Parathyroid adenoma (tissue), 2 donors: ENCODE measurements around the gene SPOUT1.

Experiments
- H2AFZ ChIP-seq: fragments of 300-600 bp; sonication (generic); one replicate; pipeline ENCODE4 v1.7.0; 2017; ENCODE audit warnings: antibody characterized with exemption, mild to moderate bottlenecking
- H3K27ac ChIP-seq: fragments of 300-600 bp; sonication (generic); one replicate; pipeline ENCODE4 v1.7.0; 2017
- H3K27me3 ChIP-seq: fragments of 300-600 bp; sonication (generic); one replicate; pipeline ENCODE4 v1.7.0; 2017; ENCODE audit warnings: low read length; ENCODE audit not compliant: control insufficient read depth, insufficient read depth
- H3K36me3 ChIP-seq: fragments of 300-600 bp; sonication (generic); one replicate; pipeline ENCODE4 v1.7.0; 2017; ENCODE audit warnings: low read length; ENCODE audit not compliant: control insufficient read depth, insufficient read depth
- H3K4me1 ChIP-seq: fragments of 300-600 bp; sonication (generic); one replicate; pipeline ENCODE4 v1.7.0; 2017; ENCODE audit warnings: control low read depth
- H3K4me2 ChIP-seq: fragments of 300-600 bp; sonication (generic); one replicate; pipeline ENCODE4 v1.7.0; 2017; ENCODE audit warnings: low read length
- H3K4me3 ChIP-seq: fragments of 300-600 bp; sonication (generic); one replicate; pipeline ENCODE4 v1.7.0; 2017; ENCODE audit warnings: low read depth, low read length
- H3K79me2 ChIP-seq: fragments of 300-600 bp; sonication (generic); one replicate; pipeline ENCODE4 v1.7.0; 2017; ENCODE audit warnings: control low read depth
- H3K9ac ChIP-seq: fragments of 300-600 bp; sonication (generic); one replicate; pipeline ENCODE4 v1.7.0; 2017; ENCODE audit warnings: mild to moderate bottlenecking
- H3K9me3 ChIP-seq: fragments of 300-600 bp; sonication (generic); one replicate; pipeline ENCODE4 v1.7.0; 2017; ENCODE audit warnings: low read length; ENCODE audit not compliant: control insufficient read depth
- CTCF ChIP-seq: fragments of 300-600 bp; sonication (generic); IDR thresholded peaks from one replicate; pipeline ENCODE4 v1.7.0; 2017; ENCODE audit warnings: antibody characterized with exemption, mild to moderate bottlenecking
- donor health status: primary hyperparathyroidism.

Gene SPOUT1

GRCh38 chr9:128822407-128823042 lies 7.1 kb downstream of the SPOUT1 start:
- H3K27me3 ChIP-seq = no peaks in the 10 kb centered on the region
- no peaks in the 10 kb centered on the region for H3K9me3 ChIP-seq
- TF ChIP-seq CTCF = no peak
- no peak overlapping the region for H3K9ac ChIP-seq
- H3K27ac ChIP-seq = no peak overlapping the region
- H3K4me3 ChIP-seq = no peak overlapping the region
- no peaks in the 10 kb centered on the region for H3K36me3 ChIP-seq
- H2AFZ ChIP-seq = no peak overlapping the region
- H3K79me2 ChIP-seq = no peaks in the 10 kb centered on the region
- no peak overlapping the region for H3K4me2 ChIP-seq
- no peaks in the 10 kb centered on the region for H3K4me1 ChIP-seq

- no peaks in the 10 kb centered on the region for H3K36me3 ChIP-seq
- no peak overlapping the region for H3K9ac ChIP-seq
Measured at GRCh38 chr9:128821584-128822406, 7.8 kb downstream of the SPOUT1 start.

GRCh38 chr9:128820665-128821583 lies 8.7 kb downstream of the SPOUT1 start:
- no peak overlapping the region for H3K4me2 ChIP-seq
- H3K9me3 ChIP-seq = no peaks in the 10 kb centered on the region
- no peaks in the 10 kb centered on the region for H3K36me3 ChIP-seq
- H3K9ac ChIP-seq = no peak overlapping the region
- H3K4me3 ChIP-seq = no peak overlapping the region
- no peaks in the 10 kb centered on the region for H3K79me2 ChIP-seq
- no peak overlapping the region for H3K27ac ChIP-seq
- no peaks in the 10 kb centered on the region for H3K4me1 ChIP-seq
- no peak overlapping the region for H2AFZ ChIP-seq
- no peaks in the 10 kb centered on the region for H3K27me3 ChIP-seq
- TF ChIP-seq CTCF = no peak

More at GRCh38 chr9:128821584-128822406, 7.8 kb downstream of the SPOUT1 start:
- TF ChIP-seq CTCF = no peak
- Histone ChIP-seq H3K4me1 (no peaks in the 10 kb centered on the region), H3K9me3 (no peaks in the 10 kb centered on the region), H2AFZ (no peak overlapping the region), H3K79me2 (no peaks in the 10 kb centered on the region), H3K27ac (no peak overlapping the region), H3K4me3 (no peak overlapping the region), H3K27me3 (no peaks in the 10 kb centered on the region), H3K4me2 (no peak overlapping the region)

- no peak for TF ChIP-seq CTCF
- H3K4me3 ChIP-seq = peak overlapping the region; percentile 66
- H3K4me2 ChIP-seq = no peak overlapping the region
- H2AFZ ChIP-seq = no peak overlapping the region
- H3K4me1 ChIP-seq = no peaks in the 10 kb centered on the region
- H3K9me3 ChIP-seq = no peaks in the 10 kb centered on the region
- no peak overlapping the region for H3K9ac ChIP-seq
- H3K36me3 ChIP-seq = no peaks in the 10 kb centered on the region
- no peak overlapping the region for H3K27ac ChIP-seq
- no peaks in the 10 kb centered on the region for H3K79me2 ChIP-seq
- no peaks in the 10 kb centered on the region for H3K27me3 ChIP-seq
Measured at GRCh38 chr9:128819716-128820664, 9.6 kb downstream of the SPOUT1 start.
